Neural crest cell (in vitro differentiated cells): ENCODE measurements around the gene AFDN. TPM values are rescaled to one million over a fixed set of nuclear protein-coding genes. Genes with fewer than 3 reads are reported as not detected.

ENCODE experiments used
- DNase-seq: peaks from one replicate; pipeline ENCODE4 v3.0.0; 2021; ENCODE audit warnings: low read depth, mixed read lengths, low spot score
- H3K27ac Mint-ChIP-seq: one replicate; pipeline ENCODE4 v1.8.0; 2021; ENCODE audit warnings: mild to moderate bottlenecking, mixed read lengths; ENCODE audit not compliant: unreplicated experiment
- H3K27me3 Mint-ChIP-seq: 2 replicates; pipeline ENCODE4 v1.8.0; 2021; ENCODE audit warnings: low read depth, mild to moderate bottlenecking, mixed read lengths
- H3K36me3 Mint-ChIP-seq: 2 replicates; pipeline ENCODE4 v1.8.0; 2021; ENCODE audit warnings: low read depth, mild to moderate bottlenecking, mixed read lengths
- H3K4me1 Mint-ChIP-seq: 2 replicates; pipeline ENCODE4 v1.8.0; 2021; ENCODE audit warnings: mixed read lengths
- H3K4me3 Mint-ChIP-seq: one replicate; pipeline ENCODE4 v1.8.0; 2021; ENCODE audit warnings: mild to moderate bottlenecking, mixed read lengths
- H3K9me3 Mint-ChIP-seq: 2 replicates; pipeline ENCODE4 v1.8.0; 2021; ENCODE audit warnings: mixed read lengths
- CTCF ChIP-seq: fragments of 200-600 bp; sonication (generic); conservative IDR thresholded peaks from 2 replicates; pipeline ENCODE4 v1.5.0; 2021; ENCODE audit warnings: antibody characterized with exemption, mild to moderate bottlenecking
- total RNA-seq: library from RNA; stranded (reverse); gene quantifications from 2 replicates; pipeline ENCODE4 v1.2.1, GENCODE V29; 2021

The AFDN gene
- total RNA-seq, 1 donor from 2014 or later: 143 TPM

DNA sequence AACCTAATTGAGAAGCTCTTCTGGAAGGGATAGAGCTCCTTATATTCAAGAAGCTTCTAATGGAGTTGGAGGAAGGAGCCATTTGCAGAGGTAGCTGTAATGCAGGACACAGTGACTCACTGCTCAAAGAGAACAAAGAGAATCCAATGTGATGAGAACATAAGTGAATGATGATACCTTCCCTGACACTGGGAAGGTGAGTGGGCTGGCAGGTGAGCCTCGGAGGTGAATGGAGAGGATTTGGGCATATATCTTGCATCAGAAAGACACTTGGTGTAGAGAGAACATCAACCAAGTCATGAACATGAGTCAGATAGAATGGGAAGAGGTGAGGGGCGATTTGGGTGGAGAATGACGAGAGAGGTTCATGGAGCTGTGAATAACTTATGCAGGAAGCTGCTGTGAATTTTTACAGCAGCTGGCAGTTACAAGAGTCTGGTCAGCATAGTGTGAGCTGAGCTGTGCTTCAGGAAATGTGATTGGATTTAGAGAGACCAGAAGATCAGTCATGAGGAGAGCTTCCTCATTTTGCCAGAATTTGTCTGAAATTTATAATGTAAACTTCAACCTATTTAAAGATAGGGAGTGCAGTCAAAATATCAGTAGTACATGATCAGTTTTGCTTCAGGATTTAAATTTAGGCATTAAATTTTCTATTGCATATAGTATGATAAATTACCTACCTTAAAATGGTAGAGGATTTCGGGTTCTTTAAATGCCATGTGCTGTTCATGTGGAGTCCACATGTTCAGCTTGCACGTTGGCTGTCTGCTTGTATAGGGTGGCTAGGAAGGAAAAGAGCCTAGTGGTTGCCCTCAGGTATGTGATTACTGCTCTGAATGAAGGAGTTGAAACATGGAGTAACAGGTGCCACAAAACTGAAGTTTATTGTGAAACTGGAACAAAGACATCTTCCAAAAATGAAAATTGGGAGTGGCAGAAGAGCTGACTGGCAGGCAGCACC is 111.5 kb downstream of the AFDN start:
- Mint-ChIP-seq H3K27ac (peak overlapping the region; percentile 28), H3K4me1 (no peaks in the 10 kb centered on the region), H3K36me3 (peaks cover 10% of the 10 kb centered on the region), H3K27me3 (no peaks in the 10 kb centered on the region), H3K4me3 (no peak overlapping the region), H3K9me3 (no peaks in the 10 kb centered on the region)
- TF ChIP-seq CTCF: no peak
- DNase-seq: no peak

- H3K27me3 Mint-ChIP-seq: no peaks in the 10 kb centered on the region
- no peak for DNase-seq
- TF ChIP-seq CTCF: no peak
- no peaks in the 10 kb centered on the region for H3K4me1 Mint-ChIP-seq
- no peaks in the 10 kb centered on the region for H3K9me3 Mint-ChIP-seq
- H3K27ac Mint-ChIP-seq: no peak overlapping the region
- no peak overlapping the region for H3K4me3 Mint-ChIP-seq
- peaks cover 13% of the 10 kb centered on the region for H3K36me3 Mint-ChIP-seq
These were observed 115.1 kb downstream of the AFDN start for GRCh38 chr6:167941822-167942221.

DNA sequence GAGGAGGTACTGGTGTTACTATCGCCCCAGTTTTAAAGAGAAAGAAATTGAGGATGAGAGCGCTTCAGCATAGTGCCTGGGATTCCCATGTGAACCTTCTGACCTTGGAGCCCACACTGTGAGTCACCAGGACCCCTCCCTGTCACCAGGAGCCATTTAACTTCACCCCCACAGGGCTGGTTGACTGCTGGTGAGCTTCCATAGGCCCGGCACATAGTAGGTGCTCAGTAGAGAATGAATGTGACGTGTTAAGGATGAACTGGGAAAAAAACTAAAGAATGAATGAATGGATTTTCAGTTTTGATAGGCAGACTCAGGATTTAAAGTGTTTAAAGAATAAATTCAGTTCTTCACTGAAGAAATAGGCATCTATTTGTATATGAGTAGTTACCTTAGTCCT is 117.4 kb downstream of the AFDN start:
- no peaks in the 10 kb centered on the region for H3K9me3 Mint-ChIP-seq
- peaks cover 16% of the 10 kb centered on the region for H3K36me3 Mint-ChIP-seq
- no peak for DNase-seq
- no peaks in the 10 kb centered on the region for H3K27me3 Mint-ChIP-seq
- no peak for TF ChIP-seq CTCF
- H3K4me3 Mint-ChIP-seq: no peak overlapping the region
- peak overlapping the region; percentile 37 for H3K27ac Mint-ChIP-seq
- no peaks in the 10 kb centered on the region for H3K4me1 Mint-ChIP-seq

DNA sequence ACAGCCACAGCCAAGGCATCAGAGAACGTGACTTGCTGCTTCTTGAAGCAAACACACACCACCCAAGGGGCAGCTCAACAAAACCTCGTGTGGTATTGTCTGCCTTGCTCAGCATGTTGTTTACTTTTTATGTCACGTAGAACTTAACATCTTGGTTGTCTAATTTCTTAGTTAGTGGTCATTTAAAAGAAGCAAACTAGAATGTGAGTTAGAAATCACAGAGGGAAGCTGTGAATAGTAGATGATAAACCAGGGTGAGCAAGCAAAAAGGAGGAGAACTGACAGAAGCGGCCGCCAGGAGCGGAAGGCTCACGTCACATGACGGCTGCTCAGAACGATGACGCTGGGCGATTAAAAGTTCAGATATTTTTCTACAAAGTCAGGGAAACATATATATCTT is 119.3 kb downstream of the AFDN start:
- DNase-seq: no peak
- Mint-ChIP-seq H3K27ac (no peak overlapping the region), H3K4me1 (no peaks in the 10 kb centered on the region), H3K4me3 (no peak overlapping the region), H3K9me3 (no peaks in the 10 kb centered on the region), H3K27me3 (no peaks in the 10 kb centered on the region), H3K36me3 (peaks cover 27% of the 10 kb centered on the region)
- no peak for TF ChIP-seq CTCF

DNA sequence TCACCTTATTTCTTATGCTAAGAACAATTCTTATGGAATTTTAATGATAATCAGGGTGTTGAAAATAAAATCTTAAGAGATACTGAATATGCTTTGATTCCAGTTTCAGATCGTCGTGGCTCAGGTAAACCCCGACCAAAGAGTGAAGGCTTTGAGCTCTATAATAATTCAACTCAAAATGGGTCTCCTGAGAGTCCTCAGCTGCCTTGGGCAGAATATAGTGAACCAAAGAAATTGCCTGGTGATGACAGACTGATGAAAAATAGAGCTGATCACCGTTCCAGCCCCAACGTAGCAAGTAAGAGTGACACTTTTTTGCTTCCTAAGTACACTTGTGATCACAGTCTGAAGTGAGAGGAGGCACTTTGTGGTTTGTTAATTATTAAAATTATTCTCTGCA is 119.9 kb downstream of the AFDN start:
- TF ChIP-seq CTCF: no peak
- Mint-ChIP-seq H3K27me3 (no peaks in the 10 kb centered on the region), H3K36me3 (peaks cover 32% of the 10 kb centered on the region), H3K4me3 (no peak overlapping the region), H3K27ac (no peak overlapping the region), H3K4me1 (no peaks in the 10 kb centered on the region), H3K9me3 (no peaks in the 10 kb centered on the region)
- no peak for DNase-seq
